Measurements from ENCODE around the gene KCNAB2.
"Not testable (repeated sequence)": the region's sequence is repeated elsewhere in the genome, so short reads cannot be mapped to it uniquely, and the experiment has no call there.

Gene KCNAB2

GRCh38 chr1:6009120-6010040 is 36.3 kb upstream of the KCNAB2 start:
- intact Hi-C loops (cut with DNase I) = no loop called here
- DNase-seq = peak in 3 of 10 donors; percentile 35 to 55 (median 53)

- intact Hi-C loops (cut with DNase I) = no loop called here
- DNase-seq = peak in 3 of 10 donors; percentile 43 to 57 (median 52)
Observed at GRCh38 chr1:6010554-6010953, 35.1 kb upstream of the KCNAB2 start.

- intact Hi-C loops (cut with DNase I) = no loop called here
Observed at GRCh38 chr1:6011161-6011945, 34.3 kb upstream of the KCNAB2 start.

GRCh38 chr1:6011946-6012258 is 33.8 kb upstream of the KCNAB2 start:
- intact Hi-C loops (cut with DNase I) = no loop called here
- peak in 1 of 10 donors; percentile 5 for DNase-seq

More at GRCh38 chr1:6011161-6011945, 34.3 kb upstream of the KCNAB2 start:
- peak in 3 of 10 donors; percentile 33 to 72 (median 42) for DNase-seq

GRCh38 chr1:6012529-6013318 is 33.0 kb upstream of the KCNAB2 start:
- intact Hi-C loops (cut with DNase I) = no loop called here
- DNase-seq = peak in 3 of 10 donors; percentile 51 to 68 (median 66)

GRCh38 chr1:6013491-6013890 is 32.2 kb upstream of the KCNAB2 start:
- DNase-seq = peak in 3 of 10 donors; percentile 44 to 85 (median 59)
- intact Hi-C loops (cut with DNase I) = no loop called here

- intact Hi-C loops (cut with DNase I) = no loop called here
- peak in 8 of 10 donors; percentile 57 to 95 (median 76) for DNase-seq
Observed at GRCh38 chr1:6014130-6014999, 31.3 kb upstream of the KCNAB2 start.

- peak in 4 of 10 donors; percentile 23 to 84 (median 65) for DNase-seq
Observed at GRCh38 chr1:6016191-6016865, 29.4 kb upstream of the KCNAB2 start.

GRCh38 chr1:6017654-6018053 is 28.0 kb upstream of the KCNAB2 start:
- peak in 4 of 10 donors; percentile 24 to 66 (median 50) for DNase-seq
- intact Hi-C loops (cut with DNase I) = not testable (repeated sequence)

More at GRCh38 chr1:6016191-6016865, 29.4 kb upstream of the KCNAB2 start:
- intact Hi-C loops (cut with DNase I) = no loop called here

GRCh38 chr1:6019166-6019845 is 26.4 kb upstream of the KCNAB2 start:
- intact Hi-C loops (cut with DNase I) = no loop called here
- peak in 4 of 10 donors; percentile 23 to 83 (median 74) for DNase-seq

GRCh38 chr1:6022193-6022592 is 23.5 kb upstream of the KCNAB2 start:
- intact Hi-C loops (cut with DNase I) = no loop called here
- no peak for DNase-seq

- intact Hi-C loops (cut with DNase I) = no loop called here
- no peak for DNase-seq
Observed at GRCh38 chr1:6023346-6023745, 22.3 kb upstream of the KCNAB2 start.

GRCh38 chr1:6024376-6024775 is 21.3 kb upstream of the KCNAB2 start:
- DNase-seq = peak in 2 of 10 donors; percentile 16 to 58
- intact Hi-C loops (cut with DNase I) = no loop called here

- DNase-seq = peak in 8 of 10 donors; percentile 33 to 96 (median 73)
- intact Hi-C loops (cut with DNase I) = no loop called here
Observed at GRCh38 chr1:6025269-6026094, 20.2 kb upstream of the KCNAB2 start.

GRCh38 chr1:6026095-6026809 is 19.4 kb upstream of the KCNAB2 start:
- intact Hi-C loops (cut with DNase I) = no loop called here
- peak in 7 of 10 donors; percentile 28 to 89 (median 57) for DNase-seq

GRCh38 chr1:6027591-6027990 is 18.1 kb upstream of the KCNAB2 start:
- intact Hi-C loops (cut with DNase I) = no loop called here
- DNase-seq = peak in 3 of 10 donors; percentile 9 to 30 (median 21)
